HG02759 (cell line): Measurements from ENCODE around the gene LRRC4C.
"Not testable (repeated sequence)": the region's sequence is repeated elsewhere in the genome, so short reads cannot be mapped to it uniquely, and the experiment has no call there.

Experiments used
- ATAC-seq: cut with Tn5 transposase; IDR thresholded peaks from one replicate; pipeline ENCODE4 v1.9.1; 2021; ENCODE audit warnings: mild to moderate bottlenecking, moderate library complexity; ENCODE audit not compliant: unreplicated experiment

The LRRC4C gene

DNA sequence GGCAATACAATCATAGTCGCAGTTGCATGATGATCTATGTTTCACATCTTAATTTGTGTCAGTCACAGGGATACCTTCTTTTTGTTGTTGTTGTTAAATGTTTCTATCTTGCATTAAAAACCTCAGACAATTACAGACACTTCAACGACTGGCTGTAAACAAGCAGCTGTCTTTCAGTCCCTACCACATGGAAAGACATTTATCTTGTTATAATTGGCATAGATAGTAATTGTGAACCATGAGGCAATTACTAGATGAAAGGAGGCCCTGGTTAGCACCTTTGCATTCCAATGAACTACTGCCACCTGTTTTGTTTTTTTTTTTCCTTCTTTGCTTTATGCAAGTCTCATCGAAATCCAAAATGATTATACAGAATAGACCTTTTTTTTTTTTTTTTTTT is 416.8 kb downstream of the LRRC4C start:
- no peak for ATAC-seq

DNA sequence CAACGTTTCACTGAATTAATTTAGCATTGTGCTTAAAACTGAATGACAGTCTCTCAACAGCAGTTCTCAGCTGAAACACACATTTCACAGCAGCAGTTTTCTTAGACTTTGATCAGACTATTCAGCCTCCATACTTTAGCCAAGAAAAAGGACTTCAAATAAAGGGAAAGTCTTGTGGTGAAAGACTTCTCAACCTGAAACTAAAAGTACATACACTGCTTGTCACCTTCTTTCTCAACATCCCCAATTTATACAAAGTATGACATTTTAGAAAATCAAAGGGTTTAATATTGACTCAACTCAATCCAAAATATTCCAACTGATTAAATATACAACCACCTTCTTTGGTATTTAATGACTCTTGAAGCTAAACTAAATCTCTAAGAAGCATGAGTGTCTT is 419.0 kb downstream of the LRRC4C start:
- ATAC-seq = no peak

DNA sequence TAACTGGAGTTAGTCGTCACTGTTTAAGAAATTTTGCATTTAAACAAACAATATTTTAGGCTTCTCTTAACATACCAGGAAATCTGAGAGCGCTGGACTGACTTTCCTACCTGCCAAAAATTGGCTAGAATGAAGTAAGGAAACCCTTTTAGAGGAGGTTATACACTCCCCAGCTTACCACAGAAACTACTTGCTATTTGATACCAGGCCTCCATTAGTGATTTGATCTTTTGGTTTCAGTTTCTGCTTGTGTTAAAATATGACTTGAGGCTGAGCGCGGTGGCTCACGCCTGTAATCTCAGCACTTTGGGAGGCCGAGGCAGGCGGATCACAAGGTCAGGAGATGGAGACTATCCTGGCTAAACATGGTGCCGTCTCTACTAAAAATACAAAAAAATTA is 419.9 kb downstream of the LRRC4C start:
- no peak for ATAC-seq

DNA sequence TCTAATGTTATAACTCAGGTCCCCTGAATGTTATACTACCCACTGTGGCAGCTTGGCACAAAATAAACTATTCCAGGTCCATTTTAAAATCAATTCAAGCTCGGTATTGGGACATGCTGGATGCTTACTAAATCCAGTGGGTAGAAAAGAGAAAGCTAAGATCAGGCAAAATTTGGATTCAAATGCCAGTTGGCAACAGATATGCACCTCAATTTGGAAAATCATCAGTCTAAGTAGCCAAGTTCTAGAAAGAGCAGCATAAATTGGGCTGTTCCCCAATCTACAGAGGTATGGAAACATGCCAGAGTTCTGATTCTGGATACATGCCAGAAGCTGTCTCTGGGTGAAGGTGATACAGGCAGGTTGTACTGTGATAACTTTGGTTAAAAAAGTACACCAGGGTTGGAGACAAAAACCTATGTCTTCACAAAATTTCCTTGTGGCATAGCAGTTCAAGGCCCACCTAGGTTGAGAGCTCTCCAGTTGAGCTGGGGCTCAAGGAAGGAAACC is 427.8 kb downstream of the LRRC4C start:
- ATAC-seq = no peak

DNA sequence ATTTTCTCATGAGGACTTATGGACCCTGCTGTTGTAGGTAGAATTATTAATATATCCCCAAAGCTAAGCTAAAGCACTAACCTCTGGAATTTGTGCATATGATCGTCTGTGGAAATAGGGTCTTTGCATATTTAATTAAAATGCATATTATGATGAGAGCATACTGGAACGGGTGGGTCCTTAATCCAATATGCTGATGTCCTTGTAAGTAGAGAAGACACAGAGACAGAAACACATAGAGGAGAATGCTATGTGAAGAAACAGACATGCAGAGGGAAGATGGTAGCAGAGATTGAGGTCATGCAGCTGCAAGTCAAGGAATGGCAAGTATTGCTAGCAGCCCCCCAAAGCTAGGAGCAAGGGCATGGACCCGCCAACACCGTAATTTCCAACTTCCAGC is 439.2 kb downstream of the LRRC4C start:
- ATAC-seq = no peak

DNA sequence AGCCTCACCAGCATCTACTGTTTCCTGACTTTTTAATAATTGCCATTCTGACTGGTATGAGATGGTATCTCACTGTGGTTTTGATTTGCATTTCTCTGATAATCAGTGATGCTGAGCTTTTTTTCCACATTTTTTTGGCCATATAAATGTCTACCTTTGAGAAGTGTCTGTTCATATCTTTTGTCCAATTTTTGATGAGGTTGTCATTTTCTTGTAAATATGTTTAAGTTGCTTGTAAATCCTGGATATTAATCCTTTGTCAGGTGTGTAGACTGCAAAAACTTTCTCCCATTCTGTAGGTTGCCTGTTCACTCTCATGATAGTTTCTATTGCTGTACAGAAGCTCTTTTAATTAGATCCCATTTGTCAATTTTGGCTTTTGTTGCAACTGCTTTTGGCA is 439.8 kb downstream of the LRRC4C start:
- ATAC-seq = not testable (repeated sequence)

DNA sequence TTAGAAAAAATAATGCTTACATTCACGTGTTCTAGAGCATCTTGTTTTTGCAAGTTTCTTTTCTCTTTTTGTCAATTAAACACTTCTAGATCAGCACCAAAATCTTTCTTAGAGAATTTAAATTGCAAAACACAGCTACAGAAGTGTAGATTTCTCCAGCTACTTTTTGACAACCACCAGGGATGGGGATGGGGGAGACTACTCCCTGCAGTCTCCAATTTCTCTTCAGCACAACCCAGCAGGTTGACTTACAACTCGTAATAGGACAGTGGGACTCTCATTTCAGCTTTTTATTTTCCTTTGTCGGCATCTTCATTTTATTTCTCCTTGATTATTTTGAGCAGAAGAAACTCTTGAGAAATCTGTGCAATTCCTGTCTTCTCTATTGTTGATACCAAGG is 441.2 kb downstream of the LRRC4C start:
- ATAC-seq = no peak

DNA sequence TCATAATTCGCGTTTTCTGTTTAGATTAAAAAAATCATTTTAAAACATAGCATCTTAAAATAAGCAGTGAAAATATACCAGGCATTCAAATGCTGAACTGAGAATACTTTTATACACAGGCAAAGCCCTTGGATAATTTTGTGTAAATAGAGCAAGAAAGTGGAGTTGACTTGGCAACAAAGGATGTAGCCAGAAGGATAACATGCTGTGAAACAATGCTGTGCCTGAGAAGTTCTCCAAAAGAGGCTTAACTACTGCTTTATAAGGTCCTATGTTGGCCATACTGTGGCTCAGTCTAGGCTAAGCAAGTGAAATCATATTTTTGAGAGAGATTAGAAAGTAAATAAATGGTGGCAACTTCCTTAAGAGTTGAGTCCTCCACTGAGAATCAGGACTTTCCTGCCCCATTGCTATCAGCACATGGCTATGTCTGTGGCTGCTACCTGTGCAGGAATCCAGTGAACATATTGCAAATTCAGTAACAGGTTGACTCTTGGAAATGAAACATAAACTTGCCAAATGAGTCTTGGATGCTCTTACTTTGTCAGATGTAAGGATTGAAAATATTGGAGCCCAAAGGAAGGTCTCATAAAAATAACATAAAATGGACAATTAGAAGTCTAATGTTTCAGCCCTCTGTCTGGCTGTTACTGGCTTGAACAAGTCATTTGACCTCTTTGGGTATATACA is 448.9 kb downstream of the LRRC4C start:
- no peak for ATAC-seq

DNA sequence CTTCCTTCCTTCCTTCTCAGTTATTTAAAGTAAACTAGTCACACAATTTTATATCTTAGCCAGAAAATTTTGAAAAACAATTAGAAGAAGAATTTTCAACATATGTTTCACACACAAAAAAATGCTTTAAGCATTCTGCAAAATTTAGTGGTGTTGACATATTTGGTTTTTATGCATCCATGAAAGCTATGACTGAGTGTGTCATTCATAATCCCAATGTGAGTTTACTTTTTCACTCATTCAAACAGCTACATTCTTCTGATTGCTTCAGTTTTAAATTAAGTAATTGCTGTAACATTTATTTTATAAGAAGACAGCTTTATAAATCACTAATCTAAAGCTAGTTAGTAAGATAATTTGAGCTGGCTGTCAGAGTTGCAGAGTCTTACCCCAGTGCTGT is 453.5 kb downstream of the LRRC4C start:
- no peak for ATAC-seq

DNA sequence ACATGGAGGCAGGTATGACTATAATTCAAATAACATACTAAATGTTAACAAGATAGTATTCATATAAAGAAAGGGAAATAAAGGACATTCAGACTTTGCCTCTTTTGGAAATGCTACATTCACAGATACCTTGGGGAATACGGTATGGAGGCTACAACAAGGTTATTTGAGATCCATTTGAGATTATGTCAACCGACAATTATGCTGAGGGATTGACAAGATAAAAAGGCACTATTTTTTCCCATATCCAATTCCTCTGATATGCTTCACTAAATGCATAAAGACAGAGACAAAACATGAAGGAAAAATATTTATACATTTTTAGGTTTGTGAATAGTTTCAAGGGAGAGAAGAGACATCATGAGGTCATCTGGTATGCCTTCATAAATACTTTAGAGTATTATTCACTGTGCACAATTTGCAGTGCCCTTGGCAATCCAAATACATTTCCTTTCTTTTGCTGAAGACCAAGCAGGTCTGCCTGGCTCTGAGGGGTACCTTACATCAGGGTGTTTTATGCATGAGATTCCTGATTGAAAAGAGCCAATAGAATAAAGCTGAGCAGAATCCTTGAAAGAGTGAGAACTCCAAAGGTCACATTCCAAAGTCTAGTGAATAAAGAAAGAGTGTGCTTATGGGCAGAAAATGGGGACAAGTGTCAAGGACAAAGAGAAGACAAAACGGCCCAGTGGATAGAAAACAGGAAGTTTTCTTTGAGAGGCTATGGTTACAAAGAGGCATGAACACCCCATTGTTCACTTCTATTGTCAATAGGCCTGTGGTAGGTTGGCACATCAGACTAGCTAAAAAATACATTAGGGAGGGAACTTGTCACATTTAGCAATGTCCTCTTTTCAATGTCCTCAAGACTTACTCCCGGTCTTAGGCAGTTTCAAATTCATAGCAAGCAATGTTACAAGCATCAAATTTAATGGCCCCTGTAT is 455.8 kb downstream of the LRRC4C start:
- ATAC-seq = no peak

DNA sequence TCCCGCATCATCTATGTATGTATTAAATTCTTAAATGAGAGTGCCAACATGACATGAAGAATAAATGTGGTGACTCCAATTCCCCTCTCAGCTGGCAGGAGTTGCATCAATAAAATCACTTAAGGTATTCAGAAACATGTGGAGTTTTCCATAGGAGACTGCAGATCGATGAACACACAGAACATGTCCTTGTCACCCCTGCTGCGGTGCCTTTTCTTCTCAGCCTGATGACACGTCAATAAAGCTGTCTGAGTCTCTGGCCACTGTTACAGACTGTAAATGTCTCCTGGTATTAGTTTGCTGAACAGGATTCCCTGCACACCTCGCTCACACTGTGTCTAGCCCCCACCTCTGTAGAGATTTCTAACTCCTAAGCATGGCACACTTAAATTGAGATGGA is 460.5 kb downstream of the LRRC4C start:
- no peak for ATAC-seq

DNA sequence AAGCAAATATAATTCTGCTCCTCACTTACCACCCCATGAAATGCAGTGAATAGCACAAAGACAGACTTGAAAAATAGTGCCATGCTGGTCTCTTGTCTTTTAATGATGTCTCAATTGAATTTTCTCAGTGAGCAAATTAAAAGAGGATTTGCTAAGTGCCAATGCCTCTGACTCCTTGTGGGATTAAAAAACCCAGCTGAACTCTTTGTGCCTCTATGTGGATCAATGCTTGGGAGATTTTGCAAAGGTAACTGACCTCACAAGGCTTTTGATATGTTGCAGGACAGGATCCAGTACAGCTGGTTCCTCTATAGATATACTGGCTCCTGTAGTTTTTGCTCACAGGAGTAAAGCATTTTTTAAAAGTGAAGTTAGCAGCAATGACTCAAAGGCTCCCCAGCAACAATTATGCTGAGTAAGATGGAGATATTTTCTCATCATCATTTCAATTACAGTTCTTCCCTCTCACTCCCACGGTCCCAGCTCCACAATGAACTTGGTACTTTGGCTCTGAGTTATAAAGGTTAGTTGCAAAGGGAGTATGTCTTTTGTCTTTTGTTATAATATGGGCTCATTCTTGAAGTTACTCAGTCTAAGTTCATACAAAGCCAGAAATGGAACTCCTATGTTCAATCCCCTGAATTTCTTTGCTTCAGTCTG is 471.5 kb downstream of the LRRC4C start:
- no peak for ATAC-seq

DNA sequence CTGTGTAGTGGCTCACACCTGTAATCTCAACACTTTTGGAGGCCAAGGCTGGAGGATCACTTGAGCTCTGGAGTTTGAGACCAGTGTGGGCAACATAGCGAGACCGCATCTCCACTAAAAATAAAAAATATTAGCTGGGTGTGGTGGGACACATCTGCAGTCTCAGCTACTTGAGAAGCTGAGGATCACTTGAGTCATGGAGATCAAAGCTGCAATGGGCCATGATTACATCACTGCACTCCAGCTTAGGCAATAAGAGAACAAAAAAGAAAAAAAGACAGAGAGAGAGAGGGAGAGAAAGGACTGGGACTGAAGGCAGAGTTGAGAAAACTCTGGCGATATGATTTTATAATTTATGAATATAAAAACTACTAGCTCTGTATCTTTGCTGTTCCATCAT is 473.1 kb downstream of the LRRC4C start:
- no peak for ATAC-seq

DNA sequence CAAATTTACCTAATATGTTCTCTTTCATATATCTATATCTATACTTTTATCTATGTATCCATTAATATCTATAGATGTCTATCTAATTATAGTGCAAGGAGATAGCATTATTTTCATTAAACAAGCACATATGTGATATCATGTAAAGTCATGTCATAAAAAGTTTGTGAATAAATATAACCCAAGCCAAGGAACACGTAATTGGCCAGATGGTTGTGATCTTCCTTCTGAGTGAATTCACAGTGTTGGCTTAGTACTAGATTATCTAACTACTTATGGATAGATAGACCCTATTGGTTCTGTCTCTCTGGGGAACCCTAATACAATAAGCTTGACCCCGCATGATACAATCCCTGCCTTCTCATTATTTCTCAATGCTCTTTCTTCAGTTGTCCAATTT is 484.4 kb downstream of the LRRC4C start:
- no peak for ATAC-seq

DNA sequence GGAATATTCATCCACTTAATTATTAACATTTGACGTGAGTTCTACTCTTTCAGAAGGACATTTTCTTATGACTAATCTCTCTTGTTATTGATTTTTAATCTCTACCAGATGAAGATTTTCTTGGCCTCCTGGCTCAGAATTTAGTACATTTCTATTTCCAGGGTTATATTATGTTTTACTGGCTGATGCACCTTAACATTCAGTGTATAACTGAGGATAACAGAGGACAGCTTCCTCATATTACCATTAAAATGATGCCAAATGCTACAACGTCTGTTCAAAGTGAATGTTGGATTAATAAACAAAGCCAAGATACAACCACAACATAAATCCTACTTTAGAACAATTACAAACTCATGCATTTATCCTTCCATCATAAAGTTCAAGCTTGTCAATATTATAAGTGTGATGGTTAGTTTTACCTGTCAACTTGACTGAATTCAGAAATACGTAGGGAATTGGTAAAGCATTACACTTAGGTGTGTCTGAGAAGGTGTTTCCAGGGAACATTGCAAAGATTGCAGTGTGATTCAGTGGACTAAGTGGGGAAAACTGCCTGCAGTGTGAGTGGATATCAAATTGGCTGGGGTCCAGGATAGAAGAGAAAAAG is 485.2 kb downstream of the LRRC4C start:
- ATAC-seq = no peak

DNA sequence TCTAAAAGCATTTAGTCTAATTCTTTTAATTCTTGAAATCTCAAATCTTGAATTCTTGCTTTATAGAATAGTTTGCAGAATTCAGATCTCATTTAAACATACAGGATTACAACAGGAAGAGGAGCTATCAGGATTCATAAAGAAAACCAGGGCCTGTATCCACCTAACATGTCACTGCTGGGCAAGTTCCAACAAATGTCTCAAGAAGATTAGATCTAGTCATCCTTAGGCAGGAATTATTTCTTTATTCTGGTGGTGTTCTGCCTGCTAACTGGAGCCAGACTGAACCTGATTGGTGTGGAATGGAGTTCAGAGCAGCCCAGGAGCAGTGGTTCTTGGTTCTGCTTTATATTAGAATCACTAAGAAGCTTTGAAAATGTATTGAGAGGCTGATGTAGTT is 500.7 kb downstream of the LRRC4C start:
- no peak for ATAC-seq

DNA sequence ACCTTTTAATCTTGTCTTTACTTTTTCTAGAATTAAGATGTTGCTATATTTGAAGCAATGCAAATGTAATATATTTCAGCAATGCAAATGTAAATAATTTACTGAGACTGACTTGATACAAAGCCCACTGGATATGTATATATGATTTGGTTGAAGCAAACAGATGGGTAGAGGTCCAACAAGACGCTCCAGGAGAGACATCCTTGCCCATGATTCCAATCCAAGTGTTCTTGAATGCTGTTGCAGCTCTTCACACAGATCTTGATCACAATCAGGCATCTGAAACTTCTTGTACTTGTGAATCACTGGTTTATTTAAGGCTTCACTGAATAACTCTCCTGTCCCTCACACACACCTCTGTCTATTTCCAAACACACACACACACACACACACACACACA is 507.0 kb downstream of the LRRC4C start:
- ATAC-seq = no peak

DNA sequence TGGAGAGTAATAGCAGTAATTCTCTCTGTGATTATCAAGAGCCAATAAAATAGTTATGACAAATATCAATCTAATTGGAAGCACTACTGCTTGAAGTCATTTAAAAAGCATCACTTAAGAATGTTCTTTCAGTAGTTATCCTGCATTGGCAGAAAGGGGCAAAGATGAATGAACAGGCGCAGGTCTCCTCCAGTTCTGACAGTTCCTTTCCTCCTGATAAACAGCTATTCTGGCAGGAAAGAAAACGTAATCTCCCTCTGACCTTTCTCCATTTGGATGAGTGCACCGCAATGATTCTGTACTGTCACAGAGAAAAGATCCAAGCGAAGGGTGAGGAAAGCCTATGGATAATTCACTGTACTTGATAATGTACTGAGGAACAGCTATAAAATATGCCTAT is 521.5 kb downstream of the LRRC4C start:
- no peak for ATAC-seq

DNA sequence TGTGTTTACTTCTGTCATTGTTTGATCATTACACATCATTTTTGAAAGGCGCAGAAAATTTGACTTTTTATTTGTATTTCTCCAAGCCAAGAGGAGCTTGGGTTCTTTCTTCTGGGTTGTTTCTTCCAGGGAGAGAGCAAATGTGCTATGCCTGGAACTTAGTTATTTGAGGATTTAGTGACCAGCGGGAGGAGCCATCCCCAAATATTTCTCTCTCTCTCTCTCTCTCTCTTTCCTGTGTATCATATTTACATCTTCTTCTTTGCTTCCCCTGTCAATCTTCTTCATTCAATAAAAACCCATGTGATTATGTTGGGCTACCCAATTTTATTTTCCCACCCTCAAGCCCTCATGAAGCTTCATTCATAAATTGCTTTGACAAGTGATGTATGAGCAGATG is 534.5 kb downstream of the LRRC4C start:
- no peak for ATAC-seq

DNA sequence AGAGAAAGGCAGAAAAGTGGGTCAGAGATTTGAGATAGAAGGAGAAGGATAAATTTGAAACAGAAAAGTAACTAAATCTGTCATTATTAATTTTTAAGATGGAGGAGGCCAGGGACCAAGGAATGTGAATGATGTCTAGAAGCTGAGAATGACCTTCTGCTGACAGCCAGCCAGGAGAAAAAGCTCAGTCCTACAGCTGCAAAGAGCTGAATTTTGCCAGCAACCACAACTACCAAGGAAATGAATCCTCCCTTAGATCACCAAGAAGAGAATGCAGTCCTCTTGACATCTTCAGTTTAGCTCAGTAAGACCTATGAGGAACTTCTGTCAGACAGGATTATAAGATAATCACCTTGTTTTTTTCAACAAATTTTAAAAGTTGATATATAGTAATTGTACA is 538.2 kb downstream of the LRRC4C start:
- ATAC-seq = no peak

DNA sequence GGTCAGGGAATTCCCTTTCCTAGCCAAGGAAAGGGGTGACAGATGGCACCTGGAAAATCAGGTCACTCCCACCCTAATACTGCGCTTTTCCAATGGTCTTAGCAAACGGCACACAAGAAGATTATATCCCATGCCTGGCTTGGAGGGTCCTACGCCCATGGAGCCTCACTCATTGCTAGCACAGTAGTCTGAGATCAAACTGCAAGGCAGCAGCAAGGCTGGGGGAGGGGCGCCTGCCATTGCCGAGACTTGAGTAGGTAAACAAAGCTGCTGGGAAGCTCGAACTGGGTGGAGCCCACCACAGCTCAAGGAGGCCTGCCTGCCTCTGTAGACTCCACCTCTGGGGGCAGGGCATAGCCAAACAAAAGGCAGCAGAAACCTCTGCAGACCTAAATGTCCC is 548.7 kb downstream of the LRRC4C start:
- ATAC-seq = not testable (repeated sequence)
